ENCODE measurements around the gene SHROOM3. TPM values are rescaled to one million over a fixed set of nuclear protein-coding genes. Genes with fewer than 3 reads are reported as not detected.

SHROOM3 gene
- total RNA-seq, 2 donors from 2014 or later = 18.1 to 21.8 TPM

- WGBS, 2 experiments (ENCODE audit: insufficient coverage in 1 of 2, insufficient read length in 1 of 2) = 92 to 100% methylated on average over 1 to 2 of the region's 2 CpGs
- TF ChIP-seq, protein P1, sequence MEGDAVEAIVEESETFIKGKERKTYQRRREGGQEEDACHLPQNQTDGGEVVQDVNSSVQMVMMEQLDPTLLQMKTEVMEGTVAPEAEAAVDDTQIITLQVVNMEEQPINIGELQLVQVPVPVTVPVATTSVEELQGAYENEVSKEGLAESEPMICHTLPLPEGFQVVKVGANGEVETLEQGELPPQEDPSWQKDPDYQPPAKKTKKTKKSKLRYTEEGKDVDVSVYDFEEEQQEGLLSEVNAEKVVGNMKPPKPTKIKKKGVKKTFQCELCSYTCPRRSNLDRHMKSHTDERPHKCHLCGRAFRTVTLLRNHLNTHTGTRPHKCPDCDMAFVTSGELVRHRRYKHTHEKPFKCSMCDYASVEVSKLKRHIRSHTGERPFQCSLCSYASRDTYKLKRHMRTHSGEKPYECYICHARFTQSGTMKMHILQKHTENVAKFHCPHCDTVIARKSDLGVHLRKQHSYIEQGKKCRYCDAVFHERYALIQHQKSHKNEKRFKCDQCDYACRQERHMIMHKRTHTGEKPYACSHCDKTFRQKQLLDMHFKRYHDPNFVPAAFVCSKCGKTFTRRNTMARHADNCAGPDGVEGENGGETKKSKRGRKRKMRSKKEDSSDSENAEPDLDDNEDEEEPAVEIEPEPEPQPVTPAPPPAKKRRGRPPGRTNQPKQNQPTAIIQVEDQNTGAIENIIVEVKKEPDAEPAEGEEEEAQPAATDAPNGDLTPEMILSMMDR (conservative IDR thresholded peaks at IDR 0.05) = no peak
- no peak overlapping the region for H3K4me3 ChIP-seq (ENCODE audit: low read length)
- Mint-ChIP-seq H3K9me3 (no peaks in the 10 kb centered on the region), H3K27ac (no peak overlapping the region), H3K36me3 (ENCODE audit: low read depth) (no peaks in the 10 kb centered on the region), H3K4me3 (no peak overlapping the region), H3K4me1 (peaks cover 10% of the 10 kb centered on the region), H3K27me3 (ENCODE audit: insufficient read depth) (no peaks in the 10 kb centered on the region)
- no peak overlapping the region for H3K27ac ChIP-seq (ENCODE audit: low read depth, low read length)
- no peaks in the 10 kb centered on the region for H3K9me3 ChIP-seq (ENCODE audit: control insufficient read depth, low read length)
- no peaks in the 10 kb centered on the region for H3K36me3 ChIP-seq (ENCODE audit: control insufficient read depth, insufficient read depth, low read length)
- H3K27me3 ChIP-seq (ENCODE audit: control insufficient read depth, insufficient read depth, low read length, poor library complexity, severe bottlenecking) = no peaks in the 10 kb centered on the region
- no peak for DNase-seq
- peaks cover 6% of the 10 kb centered on the region for H3K4me1 ChIP-seq (ENCODE audit: control insufficient read depth, insufficient read depth, low read length)
- no peak overlapping the region for H3K9ac ChIP-seq (ENCODE audit: extremely low read depth, low read length, poor library complexity, severe bottlenecking)
These were observed 101.3 kb downstream of the SHROOM3 start for GRCh38 chr4:76536373-76536689.

GRCh38 chr4:76538296-76538695, 103.3 kb downstream of the SHROOM3 start:
- no peak overlapping the region for H3K27ac Mint-ChIP-seq
- no peak overlapping the region for H3K4me3 Mint-ChIP-seq
- no peak overlapping the region for H3K9ac ChIP-seq (ENCODE audit: extremely low read depth, low read length, poor library complexity, severe bottlenecking)
- H3K27me3 ChIP-seq (ENCODE audit: control insufficient read depth, insufficient read depth, low read length, poor library complexity, severe bottlenecking) = no peaks in the 10 kb centered on the region
- H3K27me3 Mint-ChIP-seq (ENCODE audit: insufficient read depth) = no peaks in the 10 kb centered on the region
- TF ChIP-seq, protein P1 (conservative IDR thresholded peaks at IDR 0.05) = no peak
- H3K36me3 Mint-ChIP-seq (ENCODE audit: low read depth) = no peaks in the 10 kb centered on the region
- H3K4me1 Mint-ChIP-seq = peaks cover 10% of the 10 kb centered on the region
- no peaks in the 10 kb centered on the region for H3K36me3 ChIP-seq (ENCODE audit: control insufficient read depth, insufficient read depth, low read length)
- no peak overlapping the region for H3K4me3 ChIP-seq (ENCODE audit: low read length)
- no peak for DNase-seq
- H3K9me3 Mint-ChIP-seq = peaks cover 3% of the 10 kb centered on the region
- H3K27ac ChIP-seq (ENCODE audit: low read depth, low read length) = no peak overlapping the region
- no peaks in the 10 kb centered on the region for H3K9me3 ChIP-seq (ENCODE audit: control insufficient read depth, low read length)
- H3K4me1 ChIP-seq (ENCODE audit: control insufficient read depth, insufficient read depth, low read length) = peaks cover 6% of the 10 kb centered on the region

GRCh38 chr4:76539979-76540378, 105.0 kb downstream of the SHROOM3 start:
- no peaks in the 10 kb centered on the region for H3K36me3 ChIP-seq (ENCODE audit: control insufficient read depth, insufficient read depth, low read length)
- no peaks in the 10 kb centered on the region for H3K27me3 ChIP-seq (ENCODE audit: control insufficient read depth, insufficient read depth, low read length, poor library complexity, severe bottlenecking)
- Mint-ChIP-seq H3K36me3 (ENCODE audit: low read depth) (no peaks in the 10 kb centered on the region), H3K4me3 (no peak overlapping the region), H3K27ac (no peak overlapping the region), H3K27me3 (ENCODE audit: insufficient read depth) (no peaks in the 10 kb centered on the region), H3K4me1 (peaks cover 11% of the 10 kb centered on the region), H3K9me3 (peaks cover 3% of the 10 kb centered on the region)
- no peak for DNase-seq
- peak overlapping the region; percentile 24 for H3K27ac ChIP-seq (ENCODE audit: low read depth, low read length)
- H3K4me3 ChIP-seq (ENCODE audit: low read length) = no peak overlapping the region
- no peak overlapping the region for H3K9ac ChIP-seq (ENCODE audit: extremely low read depth, low read length, poor library complexity, severe bottlenecking)
- no peaks in the 10 kb centered on the region for H3K9me3 ChIP-seq (ENCODE audit: control insufficient read depth, low read length)
- H3K4me1 ChIP-seq (ENCODE audit: control insufficient read depth, insufficient read depth, low read length) = peaks cover 6% of the 10 kb centered on the region
- 82 to 86% methylated on average over 6 of the region's 6 CpGs for WGBS, 2 experiments (ENCODE audit: insufficient coverage in 1 of 2, insufficient read length in 1 of 2)
- TF ChIP-seq, protein P1 (conservative IDR thresholded peaks at IDR 0.05) = no peak

Data from endodermal cell (in vitro differentiated cells).